Endothelial cell (in vitro differentiated cells): ENCODE results near the gene ATP13A3. TPM values are rescaled to one million over a fixed set of nuclear protein-coding genes. Genes with fewer than 3 reads are reported as not detected.

Source experiments
- DNase-seq: peaks from one replicate; pipeline ENCODE4 v3.0.0; 2021; ENCODE audit warnings: low spot score
- H3K27ac Mint-ChIP-seq: one replicate; pipeline ENCODE4 v1.8.0; 2021; ENCODE audit warnings: mixed read lengths, inconsistent platforms; ENCODE audit not compliant: unreplicated experiment
- H3K27me3 Mint-ChIP-seq: one replicate; pipeline ENCODE4 v1.8.0; 2021; ENCODE audit warnings: mild to moderate bottlenecking, moderate library complexity, mixed read lengths, inconsistent platforms; ENCODE audit not compliant: unreplicated experiment
- H3K36me3 Mint-ChIP-seq: one replicate; pipeline ENCODE4 v1.8.0; 2021; ENCODE audit warnings: mild to moderate bottlenecking, low read depth, mixed read lengths, inconsistent platforms; ENCODE audit not compliant: unreplicated experiment
- H3K4me1 Mint-ChIP-seq: one replicate; pipeline ENCODE4 v1.8.0; 2021; ENCODE audit warnings: mild to moderate bottlenecking, mixed read lengths, inconsistent platforms; ENCODE audit not compliant: unreplicated experiment
- H3K4me3 Mint-ChIP-seq: one replicate; pipeline ENCODE4 v1.8.0; 2021; ENCODE audit warnings: mild to moderate bottlenecking, mixed read lengths, inconsistent platforms; ENCODE audit not compliant: unreplicated experiment
- H3K9me3 Mint-ChIP-seq: one replicate; pipeline ENCODE4 v1.8.0; 2021; ENCODE audit warnings: mixed read lengths, inconsistent platforms; ENCODE audit not compliant: unreplicated experiment
- CTCF ChIP-seq: fragments of 200-600 bp; sonication (generic); IDR thresholded peaks from one replicate; pipeline ENCODE4 v1.5.0; 2021; ENCODE audit warnings: antibody characterized with exemption; ENCODE audit not compliant: unreplicated experiment
- total RNA-seq: library from RNA; stranded (reverse); fragmentation: NEBNext Ultra II Directional; extraction: Animal tissue kit (Norgen Biotek cat#: 25700); gene quantifications from one replicate; pipeline ENCODE4 v1.2.1, GENCODE V29; 2021; ENCODE audit not compliant: unreplicated experiment

The ATP13A3 gene
- total RNA-seq, 1 donor from 2014 or later: 32.1 TPM

GRCh38 chr3:194365978-194366490 is 120.8 kb downstream of the ATP13A3 start:
- H3K4me1 Mint-ChIP-seq: peaks cover 3% of the 10 kb centered on the region
- no peaks in the 10 kb centered on the region for H3K9me3 Mint-ChIP-seq
- H3K27ac Mint-ChIP-seq: no peak overlapping the region
- no peaks in the 10 kb centered on the region for H3K36me3 Mint-ChIP-seq
- no peak for DNase-seq
- no peak overlapping the region for H3K4me3 Mint-ChIP-seq
- no peak for TF ChIP-seq CTCF
- peaks cover 8% of the 10 kb centered on the region for H3K27me3 Mint-ChIP-seq

DNA sequence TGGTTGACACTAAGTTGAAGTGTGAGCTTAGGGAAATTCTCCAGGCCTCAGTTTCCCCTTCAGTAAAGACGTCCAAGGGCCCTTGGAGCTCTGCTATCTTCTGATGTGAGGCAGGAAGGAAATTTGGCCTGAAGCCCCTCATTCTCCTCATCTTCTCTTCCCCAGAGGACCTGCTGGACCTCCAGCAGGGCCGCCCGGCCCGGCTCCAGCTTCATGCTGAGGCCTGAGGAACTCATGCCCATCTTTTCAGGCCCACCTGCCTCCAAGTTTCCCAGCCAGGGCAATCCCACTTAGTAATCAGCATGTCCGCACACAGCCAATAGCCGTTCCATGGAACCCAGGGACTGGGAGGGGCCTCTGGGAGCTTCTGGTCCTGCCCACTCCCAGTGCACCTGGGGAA is 121.3 kb downstream of the ATP13A3 start:
- no peak overlapping the region for H3K4me3 Mint-ChIP-seq
- no peak overlapping the region for H3K27ac Mint-ChIP-seq
- H3K36me3 Mint-ChIP-seq: no peaks in the 10 kb centered on the region
- DNase-seq: no peak
- no peak for TF ChIP-seq CTCF
- peaks cover 8% of the 10 kb centered on the region for H3K27me3 Mint-ChIP-seq
- H3K4me1 Mint-ChIP-seq: peaks cover 3% of the 10 kb centered on the region
- no peaks in the 10 kb centered on the region for H3K9me3 Mint-ChIP-seq

GRCh38 chr3:194364652-194365434 is 122.0 kb downstream of the ATP13A3 start:
- DNase-seq: no peak
- Mint-ChIP-seq H3K27me3 (peaks cover 11% of the 10 kb centered on the region), H3K36me3 (no peaks in the 10 kb centered on the region), H3K4me1 (peaks cover 2% of the 10 kb centered on the region), H3K27ac (no peak overlapping the region), H3K4me3 (no peak overlapping the region), H3K9me3 (no peaks in the 10 kb centered on the region)
- no peak for TF ChIP-seq CTCF

GRCh38 chr3:194364314-194364651 is 122.5 kb downstream of the ATP13A3 start:
- H3K9me3 Mint-ChIP-seq: no peaks in the 10 kb centered on the region
- no peaks in the 10 kb centered on the region for H3K36me3 Mint-ChIP-seq
- peaks cover 13% of the 10 kb centered on the region for H3K27me3 Mint-ChIP-seq
- TF ChIP-seq CTCF: no peak
- H3K4me3 Mint-ChIP-seq: no peak overlapping the region
- DNase-seq: no peak
- H3K4me1 Mint-ChIP-seq: no peaks in the 10 kb centered on the region
- no peak overlapping the region for H3K27ac Mint-ChIP-seq

- H3K27me3 Mint-ChIP-seq: peaks cover 8% of the 10 kb centered on the region
- H3K27ac Mint-ChIP-seq: no peak overlapping the region
- DNase-seq: no peak
- TF ChIP-seq CTCF: no peak
- no peaks in the 10 kb centered on the region for H3K9me3 Mint-ChIP-seq
- no peaks in the 10 kb centered on the region for H3K36me3 Mint-ChIP-seq
- H3K4me3 Mint-ChIP-seq: no peak overlapping the region
- no peaks in the 10 kb centered on the region for H3K4me1 Mint-ChIP-seq
These were observed 126.2 kb downstream of the ATP13A3 start for GRCh38 chr3:194360568-194360967.
